Ureter (tissue), 1 donor: ENCODE data around the gene CCDC127. TPM values are rescaled to one million over a fixed set of nuclear protein-coding genes. Genes with fewer than 3 reads are reported as not detected.
"Not testable (repeated sequence)": the region's sequence is repeated elsewhere in the genome, so short reads cannot be mapped to it uniquely, and the experiment has no call there.

Experiments used
- DNase-seq: peaks from one replicate; pipeline ENCODE4 v3.0.0-alpha.2; 2020; ENCODE audit warnings: low spot score
- total RNA-seq: library from RNA; stranded (reverse); gene quantifications from one replicate; pipeline ENCODE4 v1.2.4, GENCODE V29; 2023
- donor health status: DM: yes; HTN: yes; CAD: no.

Gene CCDC127
- total RNA-seq, 1 donor from 2014 or later = 3.6 TPM

DNA sequence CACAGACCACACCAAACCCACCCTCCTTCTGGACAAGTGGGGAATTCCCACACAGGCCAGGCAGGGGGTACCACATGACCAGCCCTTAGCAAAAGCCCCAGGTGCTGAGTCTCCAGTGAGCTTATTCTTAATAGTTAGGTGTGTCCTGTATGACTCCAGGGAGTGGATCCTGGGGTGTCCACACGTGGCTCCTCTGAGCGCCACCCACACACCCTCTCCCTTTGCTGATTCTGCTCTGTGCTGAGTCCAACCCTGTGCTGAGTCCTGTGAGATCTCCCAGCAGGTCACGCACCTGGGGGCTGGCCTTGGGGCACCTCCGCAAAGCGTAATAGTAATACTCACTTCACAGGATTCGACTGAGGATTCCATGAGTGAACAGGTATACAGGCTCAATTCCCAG, 14.0 kb downstream of the CCDC127 start:
- no peak for DNase-seq

DNA sequence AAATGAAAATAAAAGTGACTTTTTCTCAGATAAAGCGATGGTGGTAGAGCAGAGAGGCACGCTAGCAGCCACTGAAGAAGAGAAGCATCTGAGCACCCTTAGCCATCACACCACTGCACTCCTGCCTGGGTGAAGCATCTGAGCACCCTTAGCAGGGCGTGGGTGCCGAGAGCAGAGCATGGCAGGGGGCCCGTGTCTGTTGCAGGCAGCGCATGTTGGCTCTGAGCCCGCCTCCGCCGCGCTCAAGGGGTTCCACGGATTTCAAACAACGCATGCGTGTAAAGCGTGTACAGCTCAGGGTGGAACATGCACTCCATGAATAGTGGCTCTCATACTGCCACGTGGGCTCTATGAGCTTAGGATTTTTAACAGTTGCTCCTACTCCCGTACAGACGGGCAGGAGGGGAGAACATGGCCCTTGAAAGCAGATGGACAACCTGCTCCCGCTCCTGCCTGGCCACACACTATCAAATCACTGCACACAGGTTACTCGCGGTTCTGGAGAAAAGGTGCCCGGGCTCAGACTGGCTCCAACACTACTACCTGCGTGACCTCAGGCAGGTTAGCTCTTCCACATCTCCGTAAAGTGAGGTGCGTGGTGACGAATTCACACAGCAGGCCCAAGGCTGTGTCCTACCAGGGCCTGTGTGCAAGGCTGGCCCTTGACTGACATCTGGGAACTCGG, 14.6 kb downstream of the CCDC127 start:
- no peak for DNase-seq

DNA sequence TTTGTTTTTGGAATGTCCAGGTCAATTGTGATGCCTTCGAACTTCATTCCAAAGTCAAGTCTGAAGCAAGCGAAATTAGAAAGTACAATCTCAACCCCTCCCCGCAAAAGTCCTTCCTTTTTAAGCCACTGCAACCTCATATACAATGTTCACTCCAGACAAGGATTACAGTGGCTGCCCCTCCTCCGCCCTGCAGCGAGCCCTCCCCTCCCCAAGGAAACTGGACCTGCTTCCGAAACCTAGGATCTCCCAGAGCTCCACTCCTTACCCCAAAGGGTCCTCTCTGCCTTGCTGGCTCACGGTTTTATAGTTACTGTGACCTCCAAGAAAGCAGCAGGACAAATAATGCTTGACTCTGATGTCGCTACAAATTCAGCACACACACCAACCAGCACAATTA, 16.3 kb downstream of the CCDC127 start:
- no peak for DNase-seq

DNA sequence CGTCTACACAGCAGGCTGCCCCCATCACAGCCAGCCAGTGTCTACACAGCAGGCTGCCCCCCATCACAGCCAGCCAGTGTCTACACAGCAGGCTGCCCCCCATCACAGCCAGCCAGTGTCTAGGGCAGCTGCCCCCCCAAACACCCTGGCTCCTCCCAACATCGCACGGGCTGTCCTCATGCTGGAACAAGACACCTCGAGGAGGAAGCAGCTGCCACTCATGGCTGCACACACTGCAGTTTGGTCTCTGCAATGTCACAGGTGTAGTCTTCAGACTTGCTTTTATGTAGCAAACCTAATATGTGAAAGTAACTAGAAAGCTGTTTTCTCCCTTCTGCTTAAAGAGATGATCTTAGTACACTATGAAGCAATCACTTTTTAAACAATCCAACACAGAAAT, 17.0 kb downstream of the CCDC127 start:
- no peak for DNase-seq

DNA sequence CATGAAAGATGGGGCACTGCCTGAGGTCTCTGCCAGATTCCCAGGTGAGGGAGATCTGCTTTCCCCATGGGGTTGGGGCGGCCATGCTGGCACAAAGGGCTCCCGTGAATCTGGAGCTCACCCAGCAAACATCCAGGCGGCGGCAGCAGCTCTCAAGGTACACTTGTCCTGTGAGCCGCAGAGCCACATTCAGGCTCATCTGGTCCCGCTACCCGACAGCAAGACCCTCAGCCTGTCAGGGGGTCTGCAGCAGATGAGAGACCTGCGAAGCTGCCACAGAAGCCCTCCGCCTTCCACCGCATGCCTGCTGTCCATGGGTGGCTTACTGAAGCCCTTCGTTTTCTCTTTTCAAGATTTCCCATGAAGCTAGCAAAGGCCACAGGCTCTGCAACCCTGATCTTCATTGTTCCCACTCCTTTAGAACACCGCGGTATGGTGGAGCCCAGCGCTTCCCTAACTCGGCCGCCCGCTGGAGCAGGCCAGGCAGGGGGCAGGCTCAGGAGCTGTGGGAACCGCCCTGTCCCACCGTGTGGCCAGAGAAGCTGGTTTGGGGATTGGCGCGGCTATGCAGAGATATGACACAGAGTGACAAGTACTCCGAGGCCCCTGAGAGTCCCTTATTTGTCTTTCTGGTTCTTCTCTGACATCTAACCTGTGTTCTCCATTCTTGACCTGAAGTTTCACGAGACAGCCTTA, 17.9 kb downstream of the CCDC127 start:
- DNase-seq = no peak

DNA sequence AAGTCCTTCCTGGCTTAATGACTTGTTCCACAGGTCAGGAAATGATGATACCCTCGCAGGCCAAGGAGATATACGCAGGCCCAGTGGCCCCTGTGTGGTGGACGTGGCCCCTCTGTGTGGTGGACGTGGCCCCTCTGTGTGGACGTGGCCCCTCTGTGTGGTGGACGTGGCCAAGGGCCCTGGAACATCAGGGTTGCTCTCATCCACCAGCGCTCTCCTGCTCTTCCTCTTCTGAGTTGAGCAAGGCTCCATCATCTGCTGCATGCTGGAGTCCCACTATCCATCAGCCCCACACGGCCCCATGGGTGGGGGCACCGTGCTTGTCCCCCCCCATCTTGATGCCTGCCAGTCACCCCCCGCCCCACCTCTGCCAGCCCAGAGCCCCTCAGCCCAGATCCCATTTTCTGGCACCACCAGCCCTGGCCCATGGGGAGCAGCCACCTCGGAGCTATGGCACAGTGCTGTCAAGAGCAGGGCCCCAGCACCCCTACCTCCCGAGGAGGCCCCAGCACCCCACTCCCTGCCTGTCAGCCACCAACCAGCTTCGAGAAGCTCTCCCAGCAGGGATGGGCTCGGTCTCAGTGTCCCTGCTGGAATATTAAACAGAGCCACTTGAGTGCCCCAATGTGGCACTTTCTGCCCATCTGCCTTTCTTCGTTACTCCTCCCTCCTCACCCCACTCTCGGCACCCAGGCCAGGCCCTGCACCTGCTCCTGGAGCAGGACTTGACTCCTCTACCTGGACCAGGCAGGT, 18.6 kb downstream of the CCDC127 start:
- DNase-seq = no peak

DNA sequence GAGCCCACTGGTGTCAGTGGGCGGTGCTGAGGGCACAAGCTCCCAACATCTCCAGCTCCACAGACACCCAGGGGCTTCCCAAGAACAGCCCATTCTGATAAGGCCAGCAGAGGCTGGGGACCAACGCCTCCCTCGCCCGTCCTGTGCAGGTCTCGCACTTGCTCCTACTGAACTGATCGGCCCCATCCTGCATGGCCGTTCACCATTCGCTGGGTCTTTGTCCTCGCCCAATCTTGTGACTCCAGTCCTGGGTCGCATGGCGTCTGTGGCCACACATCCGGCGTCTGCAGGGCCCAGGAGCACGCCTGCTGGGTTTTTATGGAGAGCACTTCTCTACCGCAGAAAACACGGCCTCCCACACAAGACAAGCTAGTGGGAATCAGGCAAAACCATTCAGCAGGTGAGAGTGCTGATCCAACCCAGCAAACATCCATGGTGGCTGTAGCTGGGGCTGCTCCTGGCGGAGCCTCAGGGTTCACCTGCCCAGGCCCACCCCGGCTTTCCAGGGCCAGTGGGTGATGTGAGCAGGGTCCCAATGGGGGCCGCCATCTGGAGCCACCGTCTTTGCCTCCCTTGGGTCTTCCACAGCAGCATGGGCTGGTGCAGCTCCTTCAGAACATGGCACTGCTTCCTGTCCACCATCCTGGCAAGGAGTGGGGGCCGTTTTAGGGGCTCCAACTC, 19.3 kb downstream of the CCDC127 start:
- DNase-seq = no peak

DNA sequence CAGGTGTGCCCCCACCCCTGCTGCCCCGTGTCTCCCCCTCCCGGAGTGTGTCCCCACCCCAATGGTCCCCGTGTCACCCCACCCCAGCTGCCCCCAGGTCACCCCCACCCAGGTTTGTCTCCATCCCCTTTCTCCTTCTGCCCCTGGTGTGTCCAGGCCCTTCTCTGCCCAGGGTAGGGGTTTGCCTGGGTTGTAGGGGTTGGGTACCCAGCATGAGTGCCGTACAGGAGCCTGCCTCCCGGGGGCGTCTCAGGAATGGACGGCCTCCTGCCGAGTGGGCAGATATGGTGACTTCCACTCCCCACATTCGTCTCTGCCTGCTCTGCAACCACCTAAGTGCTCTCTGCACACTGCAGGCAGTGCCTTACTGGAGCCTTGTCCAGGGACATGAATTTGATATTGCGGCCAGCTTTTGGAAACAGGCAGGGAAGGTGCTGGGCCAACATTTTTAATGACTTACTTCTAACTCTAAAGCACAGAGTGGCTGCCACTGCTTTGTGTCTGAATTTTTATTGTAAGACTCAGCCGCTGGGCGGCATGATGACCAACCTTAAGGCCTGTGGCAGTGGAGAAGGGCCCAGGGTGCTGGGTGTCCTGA, 20.0 kb downstream of the CCDC127 start:
- no peak for DNase-seq

DNA sequence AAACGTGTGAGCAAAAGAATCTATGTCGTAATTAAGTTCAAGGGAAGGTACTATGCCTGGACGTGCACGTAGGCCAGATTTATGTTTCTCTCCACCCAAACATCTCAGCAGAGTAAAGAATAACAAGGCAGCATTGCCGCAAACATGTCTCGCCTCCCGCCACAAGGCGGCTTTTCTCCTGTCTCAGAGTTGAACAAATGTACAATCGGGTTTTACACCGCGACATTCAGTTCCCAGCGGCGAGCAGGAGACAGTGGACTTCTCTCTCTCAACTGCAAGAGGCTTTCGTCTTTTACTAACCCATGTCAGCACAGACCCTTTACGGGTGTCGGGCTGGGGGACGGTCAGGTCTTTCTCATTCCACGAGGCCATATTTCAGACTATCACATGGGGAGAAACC, 20.9 kb downstream of the CCDC127 start:
- DNase-seq = not testable (repeated sequence)

DNA sequence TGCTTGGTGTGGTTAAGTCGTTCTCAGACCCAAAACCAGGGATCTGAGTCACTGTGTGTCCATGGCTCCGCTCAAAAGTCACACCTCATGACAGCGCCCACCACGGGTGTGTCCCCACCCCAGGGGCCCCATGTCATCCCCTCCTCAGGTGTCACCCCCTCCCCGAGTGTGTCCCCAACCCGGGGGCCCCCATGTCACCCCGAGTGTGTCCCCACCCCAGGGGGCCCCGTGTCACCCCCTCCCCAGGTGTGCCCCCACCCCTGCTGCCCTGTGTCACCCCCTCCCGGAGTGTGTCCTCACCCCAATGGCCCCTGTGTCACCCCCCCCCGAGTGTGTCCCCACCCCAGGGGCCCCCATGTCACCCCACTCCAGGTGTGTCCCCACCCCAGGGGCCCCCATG, 21.6 kb downstream of the CCDC127 start:
- no peak for DNase-seq

DNA sequence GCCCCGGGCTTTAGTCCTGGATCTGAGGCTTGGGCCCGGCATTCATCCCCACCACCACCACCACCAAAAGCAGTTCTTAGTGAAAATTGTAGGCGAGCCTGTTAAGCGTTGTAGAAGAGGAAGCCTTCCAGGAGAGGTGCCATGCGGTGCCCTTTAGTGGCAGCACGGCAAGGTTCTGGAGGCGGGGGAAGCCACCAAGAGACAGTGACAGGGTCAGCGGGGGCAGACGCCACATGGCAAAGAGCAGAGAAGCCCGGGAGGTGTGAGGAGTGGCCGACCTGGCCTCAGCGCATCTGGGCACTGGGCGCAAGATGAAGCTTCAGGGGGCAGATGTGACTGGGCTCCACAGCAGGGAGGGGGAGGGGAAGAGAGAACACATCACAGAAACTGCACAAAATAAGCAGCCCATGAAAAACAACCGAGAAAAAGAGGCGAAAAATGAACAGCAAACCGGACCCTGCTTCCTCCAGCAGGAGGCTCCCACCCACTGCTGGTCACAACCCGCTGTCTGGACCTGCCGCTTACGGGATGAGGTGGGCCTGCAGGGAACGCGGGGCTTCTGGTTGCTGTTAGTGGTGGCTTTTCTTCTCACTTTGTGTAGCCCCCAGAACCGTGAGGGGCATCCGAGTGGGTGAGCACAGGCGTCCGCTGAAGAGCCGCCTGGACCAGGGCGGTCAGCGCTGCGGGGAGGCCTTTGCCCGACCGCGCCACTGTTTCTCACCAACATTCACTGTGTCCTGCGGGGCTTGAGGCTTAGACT, 22.4 kb downstream of the CCDC127 start:
- no peak for DNase-seq

DNA sequence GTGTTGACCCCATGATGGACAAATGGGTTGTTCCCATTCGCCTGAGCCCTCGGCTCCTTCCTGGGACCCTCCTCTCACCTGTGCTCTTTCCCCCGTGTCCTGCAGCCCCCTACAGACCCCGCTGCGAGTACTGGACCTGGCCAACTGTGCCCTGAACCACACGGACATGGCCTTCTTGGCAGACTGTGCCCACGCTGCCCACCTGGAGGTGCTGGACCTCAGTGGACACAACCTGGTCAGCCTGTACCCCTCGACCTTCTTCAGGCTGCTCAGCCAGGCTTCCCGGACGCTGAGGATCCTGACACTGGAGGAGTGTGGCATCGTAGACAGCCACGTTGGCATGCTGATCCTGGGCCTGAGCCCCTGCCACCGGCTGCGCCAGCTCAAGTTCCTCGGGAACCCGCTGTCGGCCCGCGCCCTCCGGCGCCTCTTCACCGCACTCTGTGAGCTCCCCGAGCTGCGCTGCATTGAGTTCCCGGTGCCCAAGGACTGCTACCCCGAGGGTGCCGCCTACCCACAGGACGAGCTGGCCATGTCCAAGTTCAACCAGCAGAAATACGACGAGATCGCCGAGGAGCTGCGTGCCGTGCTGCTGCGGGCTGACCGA, 23.2 kb downstream of the CCDC127 start:
- DNase-seq = no peak

DNA sequence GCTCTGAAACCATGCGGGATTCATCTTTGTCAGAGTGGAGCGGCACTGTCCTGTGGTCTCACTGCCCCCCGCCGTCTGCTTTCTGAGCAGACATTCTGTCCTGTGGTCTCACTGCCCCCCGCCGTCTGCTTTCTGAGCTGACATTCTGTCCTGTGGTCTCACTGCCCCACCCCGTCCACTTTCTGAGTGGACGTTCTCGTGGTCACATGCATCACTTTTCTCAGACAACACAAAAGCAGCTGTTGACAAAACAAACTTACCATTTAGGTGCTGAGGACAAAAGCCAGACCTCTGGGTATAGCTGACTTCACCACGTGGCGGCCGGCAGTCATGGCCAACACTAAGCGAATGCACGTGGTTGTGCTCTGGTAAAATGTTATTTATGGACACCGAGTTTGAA, 23.9 kb downstream of the CCDC127 start:
- no peak for DNase-seq

DNA sequence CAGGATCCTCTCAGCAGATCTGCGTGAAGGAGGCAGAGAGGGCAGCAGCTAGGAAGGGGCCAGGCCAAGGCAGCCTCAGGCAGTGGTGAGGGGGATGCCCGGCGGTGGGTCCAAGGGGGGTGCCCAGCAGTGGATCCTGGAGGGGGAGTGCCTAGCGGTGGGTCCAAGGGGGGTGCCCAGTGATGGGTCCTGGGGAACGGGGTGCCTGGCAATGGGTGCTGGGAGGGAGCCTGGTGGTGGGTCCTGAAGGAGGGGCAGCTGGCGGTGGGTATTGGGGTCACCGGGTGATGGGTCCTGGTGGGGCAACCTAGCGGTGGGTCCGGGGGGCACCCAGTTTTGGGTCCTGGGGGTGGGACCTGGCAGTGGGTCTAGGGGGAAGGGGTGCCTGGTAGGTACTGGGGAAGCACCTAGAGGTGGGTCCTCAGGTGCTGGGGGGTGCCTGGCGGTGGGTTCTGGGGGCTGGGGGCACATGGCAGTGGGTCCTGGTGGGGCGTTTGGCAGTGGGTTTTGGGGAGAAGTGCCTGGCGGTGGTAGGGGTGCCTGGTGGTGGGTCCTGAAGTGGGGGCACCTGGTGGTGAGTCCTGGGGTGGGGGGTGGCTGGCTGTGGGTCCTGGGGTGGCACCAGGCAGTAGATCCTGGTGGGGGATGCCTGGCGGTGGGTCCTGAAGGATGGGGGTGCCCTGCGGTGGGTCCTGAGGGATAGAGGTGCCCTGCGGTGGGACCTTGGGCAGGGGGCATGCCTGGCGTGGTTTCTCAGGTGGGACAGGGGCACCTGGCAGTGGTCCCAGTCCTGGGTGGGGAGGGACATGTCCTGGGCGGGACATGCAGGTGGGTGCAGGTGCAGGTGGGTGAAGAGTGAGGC, 24.8 kb downstream of the CCDC127 start:
- no peak for DNase-seq

DNA sequence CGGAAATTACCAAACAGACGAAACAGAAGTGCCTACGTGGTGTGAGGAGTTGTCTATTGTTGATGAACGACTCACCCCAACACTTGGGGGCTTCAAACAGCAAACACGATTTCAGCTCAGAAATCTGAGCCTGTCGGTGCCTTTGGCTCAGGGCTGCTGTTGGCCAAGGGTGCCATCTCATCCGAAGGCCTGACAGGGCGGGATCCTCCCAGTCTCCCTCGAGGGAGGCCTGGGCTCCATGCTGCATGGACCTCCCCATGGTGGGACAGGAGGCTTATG, 25.3 kb downstream of the CCDC127 start:
- DNase-seq = no peak

DNA sequence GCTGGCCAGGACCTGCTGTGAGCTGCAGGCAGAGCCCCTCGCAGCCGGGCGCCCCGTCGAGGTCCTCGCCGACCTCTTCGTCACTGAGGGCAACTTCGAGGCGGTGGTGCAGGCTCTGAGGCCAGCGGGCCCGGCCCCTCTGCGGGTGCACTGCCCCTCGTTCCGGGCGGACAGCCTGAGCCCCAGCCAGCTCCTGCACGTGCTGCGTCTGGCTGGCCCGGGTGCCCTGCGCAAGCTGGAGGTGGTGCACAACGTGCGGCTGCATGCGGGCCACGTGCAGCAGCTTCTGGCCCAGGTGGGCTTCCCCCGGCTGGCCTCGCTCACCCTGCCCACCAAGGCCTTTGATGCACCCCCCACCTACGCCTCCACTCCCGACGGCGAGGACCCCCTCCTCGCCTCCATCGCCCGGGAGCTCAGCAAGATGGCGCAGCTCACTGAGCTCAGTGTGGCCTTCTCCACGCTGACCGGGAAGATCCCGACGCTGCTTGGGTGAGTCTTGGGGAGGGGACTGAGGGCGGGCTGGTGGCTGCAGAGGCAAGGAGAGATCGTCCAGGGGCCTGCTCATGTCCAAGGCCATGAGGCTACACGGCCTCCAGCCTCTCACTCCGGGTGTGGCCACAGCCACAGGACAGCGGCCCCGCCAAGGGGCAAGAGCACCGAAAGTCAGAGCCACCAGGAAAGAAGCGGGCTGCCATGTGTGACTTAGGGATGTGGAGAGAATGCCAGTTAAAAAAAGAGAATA, 25.8 kb downstream of the CCDC127 start:
- no peak for DNase-seq

DNA sequence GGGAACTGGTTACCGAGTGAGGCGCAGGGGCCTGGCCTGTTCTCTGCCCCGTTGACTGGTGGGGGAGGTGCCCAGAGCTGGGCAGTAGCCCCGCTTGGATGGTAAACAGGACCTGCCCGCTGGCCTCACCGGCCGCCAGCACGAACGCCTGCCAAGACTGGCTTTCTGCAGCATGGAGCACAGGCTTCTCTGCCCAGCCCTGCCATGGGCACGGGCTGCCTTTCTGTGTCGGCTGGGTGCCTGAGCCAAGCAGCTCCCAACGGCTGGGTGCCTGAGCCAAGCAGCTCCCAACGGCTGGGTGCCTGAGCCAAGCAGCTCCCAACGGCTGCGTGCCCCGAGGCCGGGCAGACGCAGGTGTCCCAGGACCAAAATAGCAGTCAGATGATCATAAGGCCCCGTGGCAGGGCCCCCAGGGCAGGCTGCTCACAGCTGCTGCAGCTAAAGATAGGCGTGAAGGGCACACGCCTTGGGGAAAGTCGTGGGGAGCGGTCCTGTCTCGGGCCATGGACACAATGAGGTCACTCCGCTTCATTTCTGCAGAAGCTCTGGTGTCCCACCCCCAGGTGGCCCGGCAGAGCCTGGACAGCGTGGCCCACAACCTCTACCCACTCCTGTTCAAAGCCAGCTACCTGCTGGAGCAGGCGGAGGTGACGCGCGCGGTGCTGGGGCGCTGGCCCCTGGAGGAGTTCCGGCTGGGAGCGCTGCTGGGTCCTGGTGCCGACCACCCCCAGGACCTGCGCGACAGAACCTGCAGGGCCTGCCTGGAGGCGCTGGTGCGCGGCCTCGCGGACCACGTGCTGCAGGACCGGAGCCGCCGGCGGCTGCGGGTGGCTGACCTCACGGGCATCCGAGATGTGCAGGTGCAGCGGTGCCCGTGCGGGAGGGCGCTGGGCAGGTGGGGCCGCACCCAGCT, 26.7 kb downstream of the CCDC127 start, which contains the start of gene LRRC14B:
TSS of gene LRRC14B (plus strand) at position 460 of the 913 bp plus-strand sequence. CDS start at position 504, 44 bp downstream.
- no peak for DNase-seq
